WI38 (cell line): Measurements from ENCODE around the gene CIROP.

Experiments used
- H3K4me3 ChIP-seq: 2 replicates; pipeline ENCODE4 v1.5.1; 2011; ENCODE audit warnings: low read depth, mild to moderate bottlenecking, control low read depth, low read length
- TF ChIP-seq, protein P1 (sequence below): IDR thresholded peaks from 2 replicates; pipeline ENCODE4 v1.5.1; 2012; ENCODE audit warnings: low read depth, mild to moderate bottlenecking, control low read depth, low read length

The CIROP gene

DNA sequence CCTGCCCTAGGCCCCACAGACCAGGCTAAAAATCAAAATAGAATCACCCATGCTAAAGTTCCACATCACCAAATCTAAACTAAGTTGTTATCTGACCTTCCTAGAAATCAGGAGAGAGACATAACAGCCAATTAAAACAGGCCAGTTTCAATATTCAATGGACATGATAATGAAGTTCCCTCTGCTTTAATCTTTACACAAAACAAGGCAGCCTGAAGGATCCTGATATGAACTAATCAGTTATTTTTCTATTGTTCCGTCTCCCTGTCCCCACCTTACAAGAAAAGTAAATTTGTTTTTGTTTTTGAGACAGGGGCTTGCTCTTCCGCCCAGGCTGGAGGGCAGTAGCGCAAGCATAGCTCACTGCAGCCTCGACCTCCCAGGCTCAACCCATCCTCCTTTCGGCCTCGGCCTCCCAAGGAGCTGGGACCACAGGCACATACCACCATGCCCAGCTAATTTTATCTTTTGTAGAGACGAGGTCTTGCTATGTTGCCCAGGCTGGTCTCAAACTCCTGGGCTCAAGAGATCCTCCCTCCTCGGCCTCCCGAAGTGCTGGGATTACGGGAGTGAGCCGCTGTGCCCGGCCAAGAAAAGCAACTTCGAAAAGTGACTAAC lies 19.7 kb upstream of the CIROP start:
- H3K4me3 ChIP-seq, result no peak overlapping the region
- TF ChIP-seq, protein P1, sequence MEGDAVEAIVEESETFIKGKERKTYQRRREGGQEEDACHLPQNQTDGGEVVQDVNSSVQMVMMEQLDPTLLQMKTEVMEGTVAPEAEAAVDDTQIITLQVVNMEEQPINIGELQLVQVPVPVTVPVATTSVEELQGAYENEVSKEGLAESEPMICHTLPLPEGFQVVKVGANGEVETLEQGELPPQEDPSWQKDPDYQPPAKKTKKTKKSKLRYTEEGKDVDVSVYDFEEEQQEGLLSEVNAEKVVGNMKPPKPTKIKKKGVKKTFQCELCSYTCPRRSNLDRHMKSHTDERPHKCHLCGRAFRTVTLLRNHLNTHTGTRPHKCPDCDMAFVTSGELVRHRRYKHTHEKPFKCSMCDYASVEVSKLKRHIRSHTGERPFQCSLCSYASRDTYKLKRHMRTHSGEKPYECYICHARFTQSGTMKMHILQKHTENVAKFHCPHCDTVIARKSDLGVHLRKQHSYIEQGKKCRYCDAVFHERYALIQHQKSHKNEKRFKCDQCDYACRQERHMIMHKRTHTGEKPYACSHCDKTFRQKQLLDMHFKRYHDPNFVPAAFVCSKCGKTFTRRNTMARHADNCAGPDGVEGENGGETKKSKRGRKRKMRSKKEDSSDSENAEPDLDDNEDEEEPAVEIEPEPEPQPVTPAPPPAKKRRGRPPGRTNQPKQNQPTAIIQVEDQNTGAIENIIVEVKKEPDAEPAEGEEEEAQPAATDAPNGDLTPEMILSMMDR, result no peak

DNA sequence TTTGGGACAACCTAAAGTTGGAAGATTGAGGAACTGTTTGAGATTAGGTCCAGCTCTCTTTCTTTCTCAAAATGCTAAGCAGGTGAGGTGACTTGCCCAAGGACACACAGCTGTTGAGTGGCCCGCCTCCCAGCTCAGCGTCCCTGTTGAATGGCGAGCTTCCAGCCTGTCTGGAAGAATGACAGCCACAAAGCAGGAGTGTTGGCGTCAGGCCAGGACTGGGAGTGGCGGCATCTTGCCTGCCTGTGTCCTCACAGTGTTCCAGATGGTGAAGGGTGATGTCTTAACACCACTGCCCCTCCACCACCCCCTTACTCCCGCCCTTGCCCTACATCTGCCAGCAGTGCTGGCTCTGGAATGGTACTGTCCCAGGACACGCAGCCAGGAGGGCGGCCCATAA lies 18.6 kb upstream of the CIROP start:
- H3K4me3 ChIP-seq, result no peak overlapping the region
- TF ChIP-seq, protein P1, result no peak

DNA sequence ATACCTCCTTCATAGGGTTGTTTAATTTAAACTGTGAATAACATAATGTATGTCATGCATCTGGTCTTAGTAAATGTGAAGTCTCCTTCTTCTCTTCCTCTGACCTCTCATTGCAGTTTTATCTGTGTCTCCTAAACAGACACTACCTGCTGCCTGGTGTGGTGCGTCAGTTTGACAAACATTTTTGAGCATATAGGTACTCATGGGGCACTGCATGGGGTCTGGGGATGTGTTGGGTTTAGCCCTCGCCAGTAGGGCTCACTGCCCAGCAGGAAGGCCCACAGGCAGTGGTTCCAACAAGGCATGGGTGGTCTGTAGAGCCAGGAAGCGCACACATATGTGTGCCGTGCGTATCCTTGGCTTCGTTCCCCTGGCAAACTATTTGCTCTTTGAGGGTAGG lies 17.3 kb upstream of the CIROP start:
- H3K4me3 ChIP-seq, result no peak overlapping the region
- TF ChIP-seq, protein P1, result no peak

DNA sequence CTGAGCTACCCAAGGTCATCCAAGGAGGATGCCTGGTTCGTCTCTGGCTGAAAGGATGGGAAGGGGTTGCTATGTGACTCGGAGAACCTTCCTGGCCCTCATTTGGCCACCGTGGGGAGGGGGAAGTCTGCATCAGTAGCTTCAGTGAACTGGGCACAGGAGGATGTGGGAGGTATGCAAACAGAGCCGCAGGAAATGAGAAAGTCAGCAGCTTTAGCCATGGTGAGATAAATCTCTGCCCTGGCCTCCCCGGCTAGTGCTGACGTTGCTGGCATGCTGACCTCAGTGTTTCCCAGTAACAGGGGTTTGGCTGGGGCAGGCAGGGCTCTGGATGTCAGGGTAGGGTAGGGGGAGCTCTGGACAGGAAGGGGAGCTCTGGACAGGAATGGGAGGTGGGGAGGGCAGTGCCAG lies 16.6 kb upstream of the CIROP start:
- no peak overlapping the region for H3K4me3 ChIP-seq
- TF ChIP-seq, protein P1, result no peak

DNA sequence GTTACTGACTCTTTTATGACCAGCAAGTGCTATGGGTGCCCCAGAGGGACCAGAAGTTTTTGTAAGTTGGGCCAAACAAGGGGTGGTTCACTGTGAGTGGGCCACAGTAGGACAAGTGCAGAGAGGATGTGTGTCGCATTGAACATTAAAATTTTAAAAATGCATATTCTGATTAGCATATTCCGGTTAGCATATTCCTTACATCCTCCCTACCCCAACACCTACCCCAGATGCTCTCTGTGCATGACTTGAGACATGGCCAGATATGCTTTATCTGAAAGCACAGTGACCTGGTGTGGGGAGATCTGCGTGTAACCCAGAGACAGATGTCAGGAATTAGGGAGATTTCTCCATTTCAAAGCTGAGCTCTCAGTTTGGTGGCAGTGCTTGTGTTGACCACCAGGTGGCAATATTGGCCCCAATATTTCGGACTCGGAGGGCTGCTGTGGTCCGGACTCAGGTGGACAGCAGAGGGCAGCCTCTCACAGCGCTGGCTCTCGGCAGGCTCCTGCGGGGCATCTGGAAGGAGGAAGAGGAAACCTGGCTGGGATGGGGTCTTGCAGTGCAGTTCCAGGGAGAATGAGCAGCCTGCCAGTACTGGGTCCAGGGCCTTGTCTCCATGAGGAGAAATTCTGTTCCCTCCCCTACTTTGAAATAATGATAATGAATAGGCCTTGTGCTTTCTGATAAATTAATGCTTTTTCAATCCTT lies 15.9 kb upstream of the CIROP start:
- H3K4me3 ChIP-seq, result no peak overlapping the region
- TF ChIP-seq, protein P1, result peak; percentile 100

DNA sequence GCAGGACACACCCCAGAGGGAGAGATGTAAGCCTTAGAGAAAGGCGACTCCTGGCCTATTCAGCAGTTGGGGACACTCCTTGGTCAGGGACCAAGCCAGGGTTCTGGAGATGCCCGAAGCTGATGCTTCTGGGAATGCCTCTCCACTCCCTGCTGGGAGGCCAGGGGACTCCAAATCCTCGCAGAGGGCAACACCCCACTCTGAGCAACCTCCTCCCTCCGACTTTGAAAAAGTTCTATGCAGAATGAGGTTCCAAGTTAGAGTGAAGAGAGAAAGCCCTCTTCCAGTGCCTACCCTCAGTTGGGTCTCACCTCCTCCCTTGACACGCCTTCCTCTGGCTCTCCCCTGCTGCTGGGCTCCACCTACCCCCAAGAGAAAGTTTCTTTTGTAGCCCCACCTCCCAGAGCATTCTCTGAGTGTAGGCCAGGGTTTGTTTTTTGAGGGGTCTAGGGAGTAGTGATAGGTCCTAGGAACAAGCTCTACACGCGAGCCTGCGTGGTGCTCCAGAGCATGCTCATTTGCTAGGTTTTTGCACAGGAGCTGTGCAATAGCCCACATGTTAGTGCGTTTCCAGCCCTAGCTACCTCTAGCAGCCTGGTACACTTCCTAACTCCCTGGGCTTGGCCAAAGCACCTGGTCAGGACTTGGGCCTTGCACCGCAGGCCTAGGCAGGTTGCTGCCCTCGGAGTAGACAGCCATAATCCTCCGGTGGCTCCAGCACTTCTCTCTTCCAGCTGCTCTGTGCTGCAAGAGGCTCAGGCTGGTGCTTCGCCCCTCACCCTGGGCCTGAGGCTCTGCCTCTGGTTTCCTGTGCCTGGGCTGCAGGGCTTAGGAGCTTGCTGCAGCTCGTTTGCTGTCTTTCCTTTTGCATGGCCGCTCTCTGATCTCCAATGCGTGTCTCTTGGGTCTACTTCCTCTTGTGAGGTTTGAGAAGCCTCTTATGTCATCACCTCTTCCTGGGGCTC lies 14.9 kb upstream of the CIROP start:
- H3K4me3 ChIP-seq, result no peak overlapping the region
- TF ChIP-seq, protein P1, result no peak
